ENCODE results near the gene IL1R2.
A peak's percentile ranks its signal among the peaks of the same experiment; 100 is the strongest.
"Not testable (repeated sequence)": the region's sequence is repeated elsewhere in the genome, so short reads cannot be mapped to it uniquely, and the experiment has no call there.

Gene IL1R2

GRCh38 chr2:102061962-102062795 lies 70.4 kb downstream of the IL1R2 start:
- DNase-seq (ENCODE audit: low spot score) = peak; percentile 23

GRCh38 chr2:102062802-102063201 lies 71.0 kb downstream of the IL1R2 start:
- DNase-seq (ENCODE audit: low spot score) = no peak

- DNase-seq (ENCODE audit: low spot score) = no peak
Measured at GRCh38 chr2:102063487-102063911, 71.7 kb downstream of the IL1R2 start.

GRCh38 chr2:102063941-102064678 lies 72.3 kb downstream of the IL1R2 start:
- no peak for DNase-seq (ENCODE audit: low spot score)

- DNase-seq (ENCODE audit: low spot score) = no peak
Measured at GRCh38 chr2:102064679-102065674, 73.2 kb downstream of the IL1R2 start.

GRCh38 chr2:102065675-102066252 lies 74.0 kb downstream of the IL1R2 start:
- no peak for DNase-seq (ENCODE audit: low spot score)

- DNase-seq (ENCODE audit: low spot score) = no peak
Measured at GRCh38 chr2:102066554-102066953, 74.8 kb downstream of the IL1R2 start.

- not testable (repeated sequence) for DNase-seq (ENCODE audit: low spot score)
Measured at GRCh38 chr2:102068126-102068525, 76.4 kb downstream of the IL1R2 start.

GRCh38 chr2:102069311-102069974 lies 77.7 kb downstream of the IL1R2 start:
- no peak for DNase-seq (ENCODE audit: low spot score)

GRCh38 chr2:102070058-102070642 lies 78.4 kb downstream of the IL1R2 start:
- no peak for DNase-seq (ENCODE audit: low spot score)

GRCh38 chr2:102072741-102073140 lies 81.0 kb downstream of the IL1R2 start:
- DNase-seq (ENCODE audit: low spot score) = no peak

- no peak for DNase-seq (ENCODE audit: low spot score)
Measured at GRCh38 chr2:102073168-102073724, 81.5 kb downstream of the IL1R2 start.

- no peak for DNase-seq (ENCODE audit: low spot score)
Measured at GRCh38 chr2:102074152-102074783, 82.5 kb downstream of the IL1R2 start.

- DNase-seq (ENCODE audit: low spot score) = no peak
Measured at GRCh38 chr2:102075479-102075878, 83.7 kb downstream of the IL1R2 start.

- DNase-seq (ENCODE audit: low spot score) = no peak
Measured at GRCh38 chr2:102076512-102076911, 84.8 kb downstream of the IL1R2 start.
